ENCODE measurements around the gene RMI1. TPM values are rescaled to one million over a fixed set of nuclear protein-coding genes. Genes with fewer than 3 reads are reported as not detected.

Gene RMI1
- total RNA-seq, 1 experiment from 2014 or later, result 27.7 TPM

GRCh38 chr9:83969602-83970001 is 11.0 kb upstream of the RMI1 start:
- no peak for DNase-seq (ENCODE audit: low read depth)

- no peak for DNase-seq (ENCODE audit: low read depth)
Observed at GRCh38 chr9:83971485-83971884, 9.1 kb upstream of the RMI1 start.

GRCh38 chr9:83972286-83972685 is 8.3 kb upstream of the RMI1 start:
- no peak for DNase-seq (ENCODE audit: low read depth)

- no peak for DNase-seq (ENCODE audit: low read depth)
Observed at GRCh38 chr9:83975300-83975699, 5.3 kb upstream of the RMI1 start.

- DNase-seq (ENCODE audit: low read depth), result no peak
Observed at GRCh38 chr9:83976372-83976771, 4.2 kb upstream of the RMI1 start.

- DNase-seq (ENCODE audit: low read depth), result no peak
Observed at GRCh38 chr9:83977196-83977595, 3.4 kb upstream of the RMI1 start.

- peak; percentile 82 for DNase-seq (ENCODE audit: low read depth)
Observed at GRCh38 chr9:83978992-83979811, 1.4 kb upstream of the RMI1 start.

- DNase-seq (ENCODE audit: low read depth), result peak; percentile 96
Observed at GRCh38 chr9:83979812-83980394, 702 bp upstream of the RMI1 start, which contains the start of gene HNRNPK. Gene HNRNPK (minus strand): TSS chr9:83980215. CDS start chr9:83978252, 1,963 bp downstream.

- DNase-seq (ENCODE audit: low read depth), result peak; percentile 66
Observed at GRCh38 chr9:83981126-83981871, 694 bp downstream of the RMI1 start.

GRCh38 chr9:83986195-83986594 is 5.6 kb downstream of the RMI1 start:
- no peak for DNase-seq (ENCODE audit: low read depth)

GRCh38 chr9:83986765-83987401 is 6.3 kb downstream of the RMI1 start:
- peak; percentile 58 for DNase-seq (ENCODE audit: low read depth)

GRCh38 chr9:83987402-83987791 is 6.8 kb downstream of the RMI1 start:
- no peak for DNase-seq (ENCODE audit: low read depth)

GRCh38 chr9:83988411-83988810 is 7.8 kb downstream of the RMI1 start:
- no peak for DNase-seq (ENCODE audit: low read depth)

- DNase-seq (ENCODE audit: low read depth), result no peak
Observed at GRCh38 chr9:83991355-83991754, 10.8 kb downstream of the RMI1 start.

GRCh38 chr9:83992407-83992806 is 11.8 kb downstream of the RMI1 start:
- DNase-seq (ENCODE audit: low read depth), result peak; percentile 38

GRCh38 chr9:83992901-83993300 is 12.3 kb downstream of the RMI1 start:
- DNase-seq (ENCODE audit: low read depth), result no peak

GRCh38 chr9:83996126-83996525 is 15.5 kb downstream of the RMI1 start:
- no peak for DNase-seq (ENCODE audit: low read depth)

GRCh38 chr9:83999141-83999918 is 18.7 kb downstream of the RMI1 start:
- DNase-seq (ENCODE audit: low read depth), result no peak

GRCh38 chr9:84000186-84000585 is 19.6 kb downstream of the RMI1 start:
- no peak for DNase-seq (ENCODE audit: low read depth)

GRCh38 chr9:84001621-84002020 is 21.0 kb downstream of the RMI1 start:
- no peak for DNase-seq (ENCODE audit: low read depth)

GRCh38 chr9:84002344-84002743 is 21.7 kb downstream of the RMI1 start:
- peak; percentile 25 for DNase-seq (ENCODE audit: low read depth)
